Sigmoid colon (tissue), 3 donors: ENCODE measurements around the gene SEMA7A.

Experiments
- CTCF ChIP-seq, 4 experiments: fragments of 450-650 bp in 3 of 4; fragments of 200-600 bp in 1 of 4; IDR thresholded peaks; one replicate each; pipeline ENCODE4 v1.5.1; 2016 to 2019; ENCODE audit warnings: antibody characterized with exemption in 4 of 4, mild to moderate bottlenecking in 3 of 4, moderate library complexity in 2 of 4
- POLR2A ChIP-seq, 2 donors: fragments of 450-650 bp; IDR thresholded peaks; one replicate each; pipeline ENCODE4 v1.6.1; 2016; ENCODE audit warnings: antibody characterized with exemption in 2 of 2, mild to moderate bottlenecking in 2 of 2, moderate library complexity in 2 of 2

- no peak for TF ChIP-seq POLR2A (IDR thresholded peaks at IDR 0.05)
- TF ChIP-seq CTCF (IDR thresholded peaks at IDR 0.05) = no peak
Observed at GRCh38 chr15:74383695-74384565, 49.8 kb downstream of the SEMA7A start.
